GM12801 (cell line): ENCODE data around the gene TOPBP1.

Experiments used
- CTCF ChIP-seq: IDR thresholded peaks from one replicate; pipeline ENCODE4 v1.5.1; 2011; ENCODE audit warnings: control low read depth; ENCODE audit not compliant: insufficient read length; ENCODE audit errors: extremely low read depth

The TOPBP1 gene

DNA sequence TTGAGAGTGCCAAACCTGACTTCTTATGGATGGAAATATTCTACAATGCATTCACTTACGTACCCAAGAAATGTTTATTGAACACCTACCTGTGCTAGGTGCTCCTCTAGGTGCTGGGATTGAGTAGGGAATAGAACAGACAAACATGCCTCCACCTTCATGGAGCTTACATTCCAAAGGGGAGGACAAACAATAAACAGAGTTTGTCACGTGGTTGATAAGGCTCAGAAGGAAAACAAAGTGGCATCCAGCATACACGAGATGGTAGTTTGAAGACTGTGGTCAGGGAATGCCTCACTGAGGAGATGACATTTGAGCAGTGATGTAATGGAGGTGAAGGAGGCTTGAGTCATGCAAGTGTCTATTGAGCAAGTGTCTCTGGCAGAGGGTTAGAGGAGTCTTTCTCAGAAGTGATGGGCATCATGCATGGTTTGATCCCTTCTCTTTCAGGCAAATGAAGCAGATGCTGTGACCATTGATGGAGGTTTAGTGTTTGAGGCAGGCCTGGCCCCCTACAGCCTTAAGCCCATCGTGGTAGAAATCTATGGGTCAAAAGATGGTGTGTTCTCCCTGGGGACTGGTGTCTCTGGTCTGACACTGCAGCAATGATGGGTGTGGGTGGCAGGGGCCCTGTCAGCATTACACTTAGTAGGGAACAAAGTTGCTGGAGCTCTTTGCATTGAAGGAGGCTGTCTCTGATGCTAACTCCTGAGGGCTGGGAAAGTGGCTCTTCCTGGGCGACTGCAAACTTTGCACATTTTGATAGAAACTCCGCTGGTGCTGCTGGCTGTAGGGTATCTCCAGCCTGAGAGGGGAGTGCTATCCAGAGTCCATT is 29.7 kb upstream of the TOPBP1 start:
- no peak for TF ChIP-seq CTCF

DNA sequence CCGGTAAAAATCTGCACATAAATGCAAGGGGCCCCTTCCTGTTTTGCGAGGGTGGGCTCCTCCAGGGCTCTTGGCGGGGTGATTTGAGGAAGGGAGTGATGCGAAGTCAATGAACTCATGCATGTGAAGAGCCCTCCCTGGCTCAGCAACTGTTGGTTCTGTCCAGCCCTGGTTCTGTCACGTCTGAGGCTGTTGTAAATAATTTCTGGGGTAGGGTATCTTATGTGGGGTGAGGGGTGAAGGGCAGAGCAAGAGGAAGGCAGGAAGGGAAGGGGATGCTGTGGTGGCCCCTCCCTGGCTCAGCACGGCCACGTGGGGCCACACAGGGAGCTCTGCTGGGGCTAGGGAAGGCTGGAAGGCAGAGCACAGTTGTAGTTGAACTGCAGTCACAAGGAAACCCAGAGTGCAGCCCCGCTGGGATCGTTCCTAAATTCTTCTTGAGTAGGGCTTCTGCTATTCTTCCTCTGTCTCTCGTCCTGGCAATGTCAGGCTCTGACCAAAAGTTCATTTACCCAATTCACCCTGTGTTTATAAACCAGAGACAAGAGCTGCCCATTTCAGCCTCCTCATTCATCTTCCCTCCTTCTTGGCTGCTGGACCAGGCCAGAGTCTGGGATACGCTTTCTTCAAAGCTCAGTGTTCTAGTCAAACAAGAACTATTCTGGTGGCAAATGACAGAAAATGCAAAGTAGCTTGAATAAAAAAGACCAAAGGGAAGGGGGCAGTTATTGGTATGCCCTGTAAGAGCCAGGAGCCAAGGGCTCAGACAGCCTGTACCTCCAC is 14.8 kb upstream of the TOPBP1 start:
- no peak for TF ChIP-seq CTCF

DNA sequence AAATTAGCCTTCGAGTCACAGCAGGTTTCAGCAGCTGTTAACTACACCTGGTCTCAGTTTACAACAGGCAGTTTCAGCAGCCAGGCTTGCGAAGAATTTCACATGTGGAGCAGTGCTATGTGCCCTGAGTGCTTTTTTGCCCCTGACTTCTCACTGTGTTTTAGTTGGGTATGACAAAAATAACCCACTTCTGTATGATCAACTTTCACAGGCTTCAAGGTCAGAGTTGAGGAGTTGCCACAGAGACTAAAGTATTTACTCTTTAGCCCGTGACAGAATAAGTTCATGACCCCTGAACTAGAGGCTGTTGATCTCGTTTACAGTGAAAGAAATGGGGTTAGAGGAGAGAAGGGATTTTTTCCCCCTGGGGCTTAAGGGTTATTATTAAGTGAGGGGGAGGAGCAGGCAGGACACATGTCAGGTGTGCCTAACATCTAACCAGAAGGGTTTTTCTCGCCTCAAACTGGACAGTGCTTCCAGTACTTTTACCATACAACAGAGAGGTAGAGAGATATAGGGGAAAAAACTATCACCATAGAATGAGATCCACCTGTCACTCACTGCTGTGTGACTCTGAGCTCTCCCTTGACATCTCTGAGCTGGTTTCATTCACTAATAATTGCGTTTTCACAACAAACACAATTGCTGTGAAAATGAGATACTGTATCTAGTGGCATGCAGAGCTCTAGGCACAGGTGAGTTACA is 14.0 kb upstream of the TOPBP1 start:
- no peak for TF ChIP-seq CTCF

DNA sequence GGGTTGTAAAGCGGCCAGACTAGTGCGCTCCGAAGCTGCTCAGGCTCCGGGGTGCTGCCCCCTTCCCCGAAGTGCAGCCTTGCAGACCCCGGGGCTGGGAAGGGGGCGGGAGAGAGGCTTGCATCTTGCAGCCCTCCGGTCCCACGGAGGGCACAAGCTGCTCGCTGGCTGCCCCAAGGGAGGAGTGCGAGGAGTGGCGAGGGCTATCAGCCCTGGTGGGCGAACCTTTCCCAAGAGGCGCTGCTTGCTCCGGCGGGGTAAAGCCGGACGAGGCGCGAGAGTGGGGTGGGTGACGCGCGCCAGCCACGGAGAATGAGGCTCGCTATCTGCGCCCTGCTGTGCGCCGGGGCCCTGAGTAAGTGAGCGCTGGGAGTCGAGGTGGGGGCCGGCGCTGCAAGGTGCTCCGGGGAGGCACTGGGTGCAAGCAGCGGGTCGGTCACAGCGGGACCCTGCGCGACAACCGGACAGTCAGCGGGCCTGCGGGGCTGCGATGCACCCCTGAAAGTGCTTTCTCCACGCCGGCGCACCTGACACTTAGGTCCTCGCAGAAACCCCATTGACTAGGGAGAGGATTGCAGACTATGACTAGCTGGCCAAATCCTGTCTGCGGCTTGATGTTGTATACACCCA is 12.7 kb upstream of the TOPBP1 start:
- TF ChIP-seq CTCF: no peak

GRCh38 chr3:133673746-133674145 is 12.0 kb upstream of the TOPBP1 start:
- no peak for TF ChIP-seq CTCF

GRCh38 chr3:133672461-133672860 is 10.7 kb upstream of the TOPBP1 start:
- TF ChIP-seq CTCF: no peak
